ENCODE results near the gene ARHGEF28.

The ARHGEF28 gene

DNA sequence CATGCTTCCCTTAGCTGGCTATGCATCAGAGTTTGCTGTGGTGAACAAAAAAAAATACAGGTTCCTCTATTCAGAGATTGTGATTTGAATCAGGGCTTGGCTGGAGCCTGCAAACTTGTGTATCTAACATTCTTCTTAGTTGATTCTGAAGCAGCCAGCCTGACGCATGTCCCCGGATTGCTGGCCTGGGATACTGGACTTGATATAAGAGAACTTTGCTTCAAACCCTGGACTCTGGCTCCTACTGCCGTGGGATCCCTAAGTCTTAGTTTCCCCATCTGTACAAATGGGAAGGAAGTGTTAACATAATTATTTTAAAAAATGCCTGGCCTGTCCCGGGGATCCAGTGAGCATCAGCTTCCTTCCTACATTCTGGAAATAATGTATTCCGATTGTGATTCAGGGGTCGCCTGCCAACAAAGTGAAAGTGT lies 292.8 kb downstream of the ARHGEF28 start:
- Mint-ChIP-seq H3K27me3 (ENCODE audit: low read depth, poor library complexity) (no peaks in the 10 kb centered on the region), H3K4me3 (no peak overlapping the region), H3K9me3 (no peaks in the 10 kb centered on the region), H3K4me1 (peaks cover 34% of the 10 kb centered on the region), H3K36me3 (ENCODE audit: low read depth) (no peaks in the 10 kb centered on the region), H3K27ac (no peak overlapping the region)
- DNase-seq, result no peak
- TF ChIP-seq, protein P1, sequence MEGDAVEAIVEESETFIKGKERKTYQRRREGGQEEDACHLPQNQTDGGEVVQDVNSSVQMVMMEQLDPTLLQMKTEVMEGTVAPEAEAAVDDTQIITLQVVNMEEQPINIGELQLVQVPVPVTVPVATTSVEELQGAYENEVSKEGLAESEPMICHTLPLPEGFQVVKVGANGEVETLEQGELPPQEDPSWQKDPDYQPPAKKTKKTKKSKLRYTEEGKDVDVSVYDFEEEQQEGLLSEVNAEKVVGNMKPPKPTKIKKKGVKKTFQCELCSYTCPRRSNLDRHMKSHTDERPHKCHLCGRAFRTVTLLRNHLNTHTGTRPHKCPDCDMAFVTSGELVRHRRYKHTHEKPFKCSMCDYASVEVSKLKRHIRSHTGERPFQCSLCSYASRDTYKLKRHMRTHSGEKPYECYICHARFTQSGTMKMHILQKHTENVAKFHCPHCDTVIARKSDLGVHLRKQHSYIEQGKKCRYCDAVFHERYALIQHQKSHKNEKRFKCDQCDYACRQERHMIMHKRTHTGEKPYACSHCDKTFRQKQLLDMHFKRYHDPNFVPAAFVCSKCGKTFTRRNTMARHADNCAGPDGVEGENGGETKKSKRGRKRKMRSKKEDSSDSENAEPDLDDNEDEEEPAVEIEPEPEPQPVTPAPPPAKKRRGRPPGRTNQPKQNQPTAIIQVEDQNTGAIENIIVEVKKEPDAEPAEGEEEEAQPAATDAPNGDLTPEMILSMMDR (IDR thresholded peaks at IDR 0.05), result no peak

DNA sequence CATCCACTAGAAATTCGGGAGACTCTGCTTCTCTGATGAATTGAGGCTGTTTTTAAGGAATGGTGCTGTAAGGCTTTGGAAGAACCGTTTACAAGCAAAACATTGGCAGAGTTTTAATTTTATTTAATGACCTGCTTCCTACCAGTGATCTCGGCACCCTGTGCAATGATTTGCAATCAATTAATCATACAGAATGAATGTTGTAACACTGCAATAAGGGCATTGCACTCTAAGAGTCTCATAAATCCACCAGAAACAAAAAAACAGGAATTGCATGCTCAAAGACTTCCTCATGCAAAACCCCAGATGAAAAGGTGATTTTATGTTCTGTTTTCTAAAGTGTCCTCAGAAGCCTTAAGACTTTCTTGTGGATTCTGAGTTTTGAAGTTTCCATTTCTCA lies 295.7 kb downstream of the ARHGEF28 start:
- H3K27ac Mint-ChIP-seq, result no peak overlapping the region
- H3K36me3 Mint-ChIP-seq (ENCODE audit: low read depth), result no peaks in the 10 kb centered on the region
- TF ChIP-seq, protein P1 (IDR thresholded peaks at IDR 0.05), result no peak
- H3K4me1 Mint-ChIP-seq, result peaks cover 34% of the 10 kb centered on the region
- peaks cover 11% of the 10 kb centered on the region for H3K27me3 Mint-ChIP-seq (ENCODE audit: low read depth, poor library complexity)
- no peak for DNase-seq
- H3K4me3 Mint-ChIP-seq, result no peak overlapping the region
- no peaks in the 10 kb centered on the region for H3K9me3 Mint-ChIP-seq

DNA sequence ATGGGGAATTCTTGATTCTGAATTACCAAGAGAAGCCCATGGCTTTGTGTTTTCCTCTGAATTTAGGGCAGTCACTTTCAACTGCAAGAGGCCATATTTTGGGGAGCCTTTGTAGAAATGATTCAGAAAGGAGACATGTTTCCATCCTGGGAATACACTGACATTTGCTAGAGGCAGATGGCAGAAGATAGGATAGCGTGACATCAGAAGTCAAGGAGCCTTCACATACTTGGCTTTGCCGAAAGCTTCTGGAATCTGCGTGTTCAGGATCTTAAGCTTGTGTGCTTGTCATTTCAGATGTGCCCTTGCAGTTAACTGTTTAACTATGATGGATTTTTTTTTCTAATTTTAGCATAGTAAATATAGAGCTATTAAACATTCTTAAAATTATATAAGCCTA lies 296.2 kb downstream of the ARHGEF28 start:
- H3K4me3 Mint-ChIP-seq, result no peak overlapping the region
- H3K4me1 Mint-ChIP-seq, result peaks cover 31% of the 10 kb centered on the region

DNA sequence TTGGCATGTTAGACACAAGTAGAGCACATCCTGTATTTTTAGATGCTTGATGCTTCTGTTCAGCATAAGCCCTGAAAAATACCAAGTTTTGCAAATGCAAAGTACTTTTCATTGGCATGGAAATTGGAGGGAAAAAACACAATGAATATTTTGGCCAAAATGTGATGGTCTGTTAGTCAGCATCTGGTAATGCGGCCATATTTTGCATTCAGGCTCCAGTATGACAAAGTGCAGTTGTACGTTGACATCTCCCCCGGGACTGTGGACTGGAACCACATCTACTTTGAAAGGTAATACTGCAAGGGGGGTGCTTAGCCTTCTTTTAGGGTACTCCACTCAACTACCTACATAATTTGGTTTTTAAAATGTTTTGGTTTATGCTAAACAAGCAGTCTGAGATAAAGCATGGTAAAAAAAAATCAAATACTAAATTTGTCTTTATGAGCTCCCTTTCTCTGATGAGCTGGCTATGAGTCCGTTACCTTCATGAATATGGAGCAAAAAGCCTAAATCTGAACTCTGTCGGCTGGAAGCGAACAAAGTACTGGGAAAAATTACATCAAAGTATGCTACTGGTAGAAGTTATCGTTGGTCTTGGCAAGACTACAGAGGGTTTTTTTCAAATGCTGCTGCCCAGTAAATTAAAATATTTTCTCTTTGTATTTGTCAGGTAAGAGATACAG lies 297.0 kb downstream of the ARHGEF28 start:
- Mint-ChIP-seq H3K36me3 (ENCODE audit: low read depth) (no peaks in the 10 kb centered on the region), H3K4me3 (no peak overlapping the region), H3K27me3 (ENCODE audit: low read depth, poor library complexity) (peaks cover 14% of the 10 kb centered on the region), H3K4me1 (peaks cover 23% of the 10 kb centered on the region), H3K27ac (no peak overlapping the region), H3K9me3 (no peaks in the 10 kb centered on the region)
- TF ChIP-seq, protein P1 (IDR thresholded peaks at IDR 0.05), result no peak
- DNase-seq, result no peak

More for the DNA sequence above, 296.2 kb downstream of the ARHGEF28 start:
- no peak for DNase-seq
- TF ChIP-seq, protein P1 (IDR thresholded peaks at IDR 0.05), result no peak
- peaks cover 11% of the 10 kb centered on the region for H3K27me3 Mint-ChIP-seq (ENCODE audit: low read depth, poor library complexity)
- no peaks in the 10 kb centered on the region for H3K9me3 Mint-ChIP-seq
- no peak overlapping the region for H3K27ac Mint-ChIP-seq
- H3K36me3 Mint-ChIP-seq (ENCODE audit: low read depth), result no peaks in the 10 kb centered on the region

DNA sequence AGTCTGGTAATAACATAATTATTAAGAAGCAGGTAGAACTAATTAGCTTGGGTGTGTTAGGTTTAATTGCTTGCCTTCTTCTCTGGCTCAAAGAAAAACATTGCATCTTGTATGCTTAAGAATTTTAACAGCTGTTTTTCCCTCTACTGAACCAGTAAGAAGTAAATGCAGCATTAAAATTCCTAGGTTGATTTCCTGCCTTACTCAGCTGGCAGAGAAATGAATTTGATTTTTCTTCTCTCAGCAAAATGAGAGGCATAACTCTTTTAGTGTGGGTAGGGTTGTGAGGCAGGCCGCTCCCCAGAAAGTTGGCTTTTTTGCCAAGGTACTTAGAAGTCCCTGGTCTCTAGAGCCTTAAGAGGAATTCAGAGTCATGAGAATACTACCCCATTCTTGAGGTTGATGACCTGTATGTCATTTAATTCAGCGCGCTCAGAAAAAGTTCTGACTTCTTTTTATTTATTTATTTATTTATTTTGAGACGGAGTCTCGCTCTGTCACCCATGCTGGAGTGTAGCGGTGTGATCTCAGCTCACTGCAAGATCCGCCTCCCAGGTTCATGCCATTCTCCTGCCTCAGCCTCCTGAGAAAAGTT lies 302.6 kb downstream of the ARHGEF28 start:
- DNase-seq, result no peak
- Mint-ChIP-seq H3K36me3 (ENCODE audit: low read depth) (no peaks in the 10 kb centered on the region), H3K27ac (no peak overlapping the region), H3K4me3 (no peak overlapping the region), H3K9me3 (no peaks in the 10 kb centered on the region), H3K27me3 (ENCODE audit: low read depth, poor library complexity) (peaks cover 14% of the 10 kb centered on the region), H3K4me1 (no peaks in the 10 kb centered on the region)
- TF ChIP-seq, protein P1 (IDR thresholded peaks at IDR 0.05), result no peak

DNA sequence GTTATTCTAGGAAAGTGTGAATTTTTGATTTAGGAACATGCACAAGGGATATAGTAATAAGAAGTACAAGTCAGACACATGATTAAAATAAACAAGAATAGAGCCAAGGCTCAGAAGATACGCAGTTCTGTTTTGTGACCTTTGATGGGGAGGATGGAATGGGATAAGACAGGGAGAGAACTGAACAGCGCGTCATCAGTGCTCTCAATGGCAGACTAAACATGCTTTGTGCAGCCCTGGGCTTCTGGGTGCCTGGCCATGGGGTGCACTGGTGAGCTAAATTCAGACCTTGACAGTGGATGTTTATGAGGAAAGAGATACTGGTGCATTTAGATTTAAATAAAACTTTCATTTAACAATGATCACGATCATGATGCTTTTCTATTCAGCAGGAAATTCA lies 309.7 kb downstream of the ARHGEF28 start:
- no peaks in the 10 kb centered on the region for H3K36me3 Mint-ChIP-seq (ENCODE audit: low read depth)
- TF ChIP-seq, protein P1 (IDR thresholded peaks at IDR 0.05), result no peak
- H3K4me1 Mint-ChIP-seq, result peaks cover 23% of the 10 kb centered on the region
- no peak overlapping the region for H3K27ac Mint-ChIP-seq
- no peak for DNase-seq
- no peaks in the 10 kb centered on the region for H3K9me3 Mint-ChIP-seq
- H3K4me3 Mint-ChIP-seq, result no peak overlapping the region
- peaks cover 2% of the 10 kb centered on the region for H3K27me3 Mint-ChIP-seq (ENCODE audit: low read depth, poor library complexity)
